HG03159 (cell line): ENCODE measurements around the gene AMY2B.
"Not testable (repeated sequence)": the region's sequence is repeated elsewhere in the genome, so short reads cannot be mapped to it uniquely, and the experiment has no call there.

Experiments
- ATAC-seq: cut with Tn5 transposase; IDR thresholded peaks from one replicate; pipeline ENCODE4 v1.9.1; 2021; ENCODE audit warnings: mild to moderate bottlenecking, moderate library complexity; ENCODE audit not compliant: unreplicated experiment

Gene AMY2B

DNA sequence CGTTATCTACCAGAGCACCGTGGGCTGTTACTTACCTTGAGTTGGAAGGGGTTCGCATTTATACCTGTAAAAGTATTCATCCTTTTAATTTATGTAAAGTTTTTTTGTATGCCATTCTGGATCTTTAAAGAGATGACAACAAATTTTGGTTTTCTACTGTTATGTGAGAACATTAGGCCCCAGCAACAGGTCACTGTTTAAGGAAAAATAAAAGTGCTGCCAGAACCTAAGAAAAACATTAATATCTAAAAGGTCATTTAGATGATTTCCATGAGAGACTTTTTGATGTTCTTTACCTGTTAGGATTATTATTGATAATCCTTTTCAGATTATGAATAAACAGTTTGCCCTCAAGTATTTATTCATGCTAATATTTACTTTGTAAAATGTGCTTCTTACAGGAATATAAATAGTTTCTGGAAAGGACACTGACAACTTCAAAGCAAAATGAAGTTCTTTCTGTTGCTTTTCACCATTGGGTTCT lies 45.6 kb downstream of the AMY2B start, which contains the start of gene AMY2A:
AMY2A (plus strand) TSS at position 434 of the 484 bp plus-strand sequence; CDS start at position 448, 14 bp downstream.
- not testable (repeated sequence) for ATAC-seq

DNA sequence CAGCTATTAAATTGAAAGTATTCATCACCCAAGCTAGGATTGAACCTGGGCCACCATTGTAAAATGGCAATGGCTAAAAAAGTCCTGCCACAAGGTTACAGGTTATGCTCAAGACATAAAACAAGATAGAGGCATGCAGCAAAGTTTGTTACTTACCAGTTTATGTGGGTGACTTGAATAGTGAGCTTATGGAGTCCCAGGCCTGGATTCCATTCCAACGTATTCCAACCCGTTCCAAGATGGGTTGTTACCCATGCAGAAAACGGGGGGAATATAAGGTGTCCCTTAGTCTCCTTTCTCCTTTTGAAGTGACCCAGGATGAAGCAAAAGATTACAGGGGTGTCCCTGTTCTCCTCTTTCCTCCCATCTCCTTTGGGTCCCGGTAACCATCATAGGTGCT lies 56.0 kb downstream of the AMY2B start:
- not testable (repeated sequence) for ATAC-seq
